Measurements from ENCODE around the gene SELENOV.

Gene SELENOV

DNA sequence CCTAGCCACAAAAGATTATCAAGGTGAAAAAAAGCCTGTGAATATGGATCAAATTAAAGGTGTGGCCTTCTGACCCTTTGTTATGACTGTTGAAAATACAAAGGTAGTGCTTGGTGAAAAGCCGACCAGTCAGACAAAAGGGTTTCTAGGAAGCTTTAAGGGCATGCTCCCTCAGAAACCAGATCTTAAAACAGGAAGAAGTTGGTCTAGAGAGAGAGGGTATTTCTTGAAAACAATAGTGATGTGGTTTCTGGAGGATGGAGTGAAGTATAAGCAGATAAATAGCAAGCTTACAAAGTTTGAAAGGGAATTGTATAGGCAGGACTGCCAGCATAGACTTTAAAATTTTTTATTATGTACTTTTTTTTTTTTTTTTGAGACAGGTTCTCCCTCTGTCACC is 30.0 kb downstream of the SELENOV start:
- no peak for DNase-seq
- Histone ChIP-seq H3K9me3 (ENCODE audit: severe bottlenecking) (no peaks in the 10 kb centered on the region), H3K4me3 (ENCODE audit: low read depth, low read length) (no peak overlapping the region), H3K36me3 (no peaks in the 10 kb centered on the region), H3K27me3 (ENCODE audit: insufficient read depth, low read depth, severe bottlenecking) (no peaks in the 10 kb centered on the region), H3K27ac (no peak overlapping the region)
- TF ChIP-seq, protein P1, sequence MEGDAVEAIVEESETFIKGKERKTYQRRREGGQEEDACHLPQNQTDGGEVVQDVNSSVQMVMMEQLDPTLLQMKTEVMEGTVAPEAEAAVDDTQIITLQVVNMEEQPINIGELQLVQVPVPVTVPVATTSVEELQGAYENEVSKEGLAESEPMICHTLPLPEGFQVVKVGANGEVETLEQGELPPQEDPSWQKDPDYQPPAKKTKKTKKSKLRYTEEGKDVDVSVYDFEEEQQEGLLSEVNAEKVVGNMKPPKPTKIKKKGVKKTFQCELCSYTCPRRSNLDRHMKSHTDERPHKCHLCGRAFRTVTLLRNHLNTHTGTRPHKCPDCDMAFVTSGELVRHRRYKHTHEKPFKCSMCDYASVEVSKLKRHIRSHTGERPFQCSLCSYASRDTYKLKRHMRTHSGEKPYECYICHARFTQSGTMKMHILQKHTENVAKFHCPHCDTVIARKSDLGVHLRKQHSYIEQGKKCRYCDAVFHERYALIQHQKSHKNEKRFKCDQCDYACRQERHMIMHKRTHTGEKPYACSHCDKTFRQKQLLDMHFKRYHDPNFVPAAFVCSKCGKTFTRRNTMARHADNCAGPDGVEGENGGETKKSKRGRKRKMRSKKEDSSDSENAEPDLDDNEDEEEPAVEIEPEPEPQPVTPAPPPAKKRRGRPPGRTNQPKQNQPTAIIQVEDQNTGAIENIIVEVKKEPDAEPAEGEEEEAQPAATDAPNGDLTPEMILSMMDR (IDR thresholded peaks at IDR 0.05; ENCODE audit: low read depth, low read length), result no peak

GRCh38 chr19:39546599-39546998 is 31.7 kb downstream of the SELENOV start:
- no peaks in the 10 kb centered on the region for H3K27me3 ChIP-seq (ENCODE audit: insufficient read depth, low read depth, severe bottlenecking)
- H3K27ac ChIP-seq, result no peak overlapping the region
- TF ChIP-seq, protein P1 (IDR thresholded peaks at IDR 0.05; ENCODE audit: low read depth, low read length), result no peak
- no peak for DNase-seq
- H3K4me3 ChIP-seq (ENCODE audit: low read depth, low read length), result no peak overlapping the region
- H3K36me3 ChIP-seq, result no peaks in the 10 kb centered on the region
- H3K9me3 ChIP-seq (ENCODE audit: severe bottlenecking), result no peaks in the 10 kb centered on the region

DNA sequence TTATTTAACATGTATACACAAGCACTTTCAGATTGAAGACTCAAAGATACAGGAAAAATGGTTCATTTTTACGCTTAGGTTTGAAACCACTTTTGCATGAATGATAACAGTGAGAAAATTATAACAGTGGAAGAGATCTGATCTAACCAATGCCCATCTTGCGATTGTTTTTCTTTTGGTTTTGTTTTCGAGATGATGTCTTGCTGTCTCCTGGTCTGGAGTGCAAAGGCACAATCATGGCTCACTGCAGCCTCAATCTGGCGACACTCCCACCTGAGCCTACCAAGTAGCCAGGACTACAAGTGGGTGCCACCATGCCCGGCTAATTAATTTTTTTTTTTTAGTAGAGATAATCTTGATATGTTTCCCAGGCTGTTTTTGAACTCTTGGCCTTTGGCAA is 35.3 kb downstream of the SELENOV start:
- Histone ChIP-seq H3K4me3 (ENCODE audit: low read depth, low read length) (no peak overlapping the region), H3K9me3 (ENCODE audit: severe bottlenecking) (no peaks in the 10 kb centered on the region), H3K27ac (no peak overlapping the region), H3K27me3 (ENCODE audit: insufficient read depth, low read depth, severe bottlenecking) (peaks cover 29% of the 10 kb centered on the region), H3K36me3 (no peaks in the 10 kb centered on the region)
- DNase-seq, result no peak
- TF ChIP-seq, protein P1 (IDR thresholded peaks at IDR 0.05; ENCODE audit: low read depth, low read length), result no peak

DNA sequence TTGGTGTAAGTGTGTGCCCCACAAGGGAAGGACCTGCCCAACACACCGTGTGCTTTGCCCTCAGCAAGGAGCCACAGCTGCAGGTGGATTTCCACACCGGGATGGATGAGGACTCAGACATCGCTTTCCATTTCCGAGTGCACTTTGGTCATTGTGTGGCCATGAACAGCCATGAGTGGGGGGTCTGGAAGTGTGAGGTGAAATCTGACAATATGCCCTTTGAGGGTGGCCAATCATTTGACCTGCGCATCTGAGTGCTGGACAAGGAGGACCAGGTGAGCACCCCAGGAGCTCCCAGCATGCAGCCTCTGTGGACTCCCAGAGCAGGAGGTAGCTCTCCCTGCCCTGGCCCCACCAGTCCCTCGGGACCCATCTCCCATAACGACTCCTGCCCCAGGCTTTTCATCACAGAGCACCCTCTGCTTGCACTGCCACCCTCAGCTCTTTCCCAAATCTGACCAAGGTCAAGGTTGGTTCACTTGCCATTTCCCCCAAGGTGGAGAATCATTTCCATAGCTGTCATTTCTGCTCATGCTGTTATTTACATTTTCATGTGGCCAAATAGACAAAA is 38.2 kb downstream of the SELENOV start:
- Histone ChIP-seq H3K4me3 (ENCODE audit: low read depth, low read length) (no peak overlapping the region), H3K9me3 (ENCODE audit: severe bottlenecking) (no peaks in the 10 kb centered on the region), H3K27me3 (ENCODE audit: insufficient read depth, low read depth, severe bottlenecking) (peaks cover 52% of the 10 kb centered on the region), H3K36me3 (no peaks in the 10 kb centered on the region), H3K27ac (no peak overlapping the region)
- TF ChIP-seq, protein P1 (IDR thresholded peaks at IDR 0.05; ENCODE audit: low read depth, low read length), result no peak
- no peak for DNase-seq

- Histone ChIP-seq H3K27ac (no peak overlapping the region), H3K9me3 (ENCODE audit: severe bottlenecking) (no peaks in the 10 kb centered on the region), H3K4me3 (ENCODE audit: low read depth, low read length) (no peak overlapping the region), H3K36me3 (no peaks in the 10 kb centered on the region), H3K27me3 (ENCODE audit: insufficient read depth, low read depth, severe bottlenecking) (peaks cover 63% of the 10 kb centered on the region)
- DNase-seq, result no peak
- TF ChIP-seq, protein P1 (IDR thresholded peaks at IDR 0.05; ENCODE audit: low read depth, low read length), result no peak
These were observed 39.9 kb downstream of the SELENOV start for GRCh38 chr19:39554701-39555311.

- DNase-seq, result no peak
- H3K4me3 ChIP-seq (ENCODE audit: low read depth, low read length), result no peak overlapping the region
- TF ChIP-seq, protein P1 (IDR thresholded peaks at IDR 0.05; ENCODE audit: low read depth, low read length), result no peak
- H3K27ac ChIP-seq, result no peak overlapping the region
- peaks cover 63% of the 10 kb centered on the region for H3K27me3 ChIP-seq (ENCODE audit: insufficient read depth, low read depth, severe bottlenecking)
- H3K36me3 ChIP-seq, result no peaks in the 10 kb centered on the region
- no peaks in the 10 kb centered on the region for H3K9me3 ChIP-seq (ENCODE audit: severe bottlenecking)
These were observed 40.9 kb downstream of the SELENOV start for GRCh38 chr19:39555883-39556282.

Measured in WERI-Rb-1 (cell line).